Measurements from ENCODE around the gene TTL.
A peak's percentile ranks its signal among the peaks of the same experiment; 100 is the strongest.
"Not testable (repeated sequence)": the region's sequence is repeated elsewhere in the genome, so short reads cannot be mapped to it uniquely, and the experiment has no call there.

Gene TTL

DNA sequence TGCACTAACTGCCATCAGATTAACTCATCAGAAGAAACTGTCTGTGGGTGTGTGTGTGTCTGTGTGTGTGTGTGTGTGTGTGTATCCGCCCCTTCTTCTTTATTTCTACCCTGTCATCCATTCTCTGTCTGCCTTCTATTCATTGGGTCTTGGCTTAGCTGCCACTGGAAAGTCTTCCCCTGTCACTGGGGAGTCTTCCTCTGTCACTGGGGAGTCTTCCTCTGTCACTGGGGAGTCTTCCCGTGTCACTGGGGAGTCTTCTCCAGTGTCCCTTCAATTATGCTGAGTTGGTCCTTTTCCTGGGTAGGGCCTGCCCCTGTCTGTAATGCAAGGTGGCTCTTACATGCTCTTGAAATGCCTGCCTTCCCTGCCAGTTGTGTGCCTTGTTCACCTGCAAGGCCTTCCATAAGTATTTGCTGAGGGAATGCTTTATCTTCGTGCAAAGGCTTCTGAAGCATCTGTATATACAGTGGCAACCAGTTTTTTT is 41.4 kb downstream of the TTL start:
- ATAC-seq (no peak), DNase-seq (no peak)
- Mint-ChIP-seq H3K27me3 (no peaks in the 10 kb centered on the region), H3K36me3 (ENCODE audit: low read depth) (peaks cover 60% of the 10 kb centered on the region), H3K4me3 (no peak overlapping the region), H3K27ac (no peak overlapping the region), H3K9me3 (no peaks in the 10 kb centered on the region), H3K4me1 (no peaks in the 10 kb centered on the region)

DNA sequence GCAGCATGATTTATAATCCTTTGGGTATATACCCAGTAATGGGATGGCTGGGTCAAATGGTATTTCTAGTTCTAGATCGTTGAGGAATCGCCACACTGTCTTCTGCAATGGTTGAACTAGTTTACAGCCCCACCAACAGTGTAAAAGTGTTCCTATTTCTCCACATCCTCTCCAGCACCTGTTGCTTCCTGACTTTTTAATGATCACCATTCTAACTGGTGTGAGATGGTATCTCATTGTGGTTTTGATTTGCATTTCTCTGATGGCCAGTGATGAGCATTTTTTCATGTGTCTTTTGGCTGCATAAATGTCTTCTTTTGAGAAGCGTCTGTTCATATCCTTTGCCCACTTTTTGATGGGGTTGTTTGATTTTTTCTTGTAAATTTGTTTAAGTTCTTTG is 42.3 kb downstream of the TTL start:
- H3K27me3 Mint-ChIP-seq, H3K4me3 Mint-ChIP-seq, H3K27ac Mint-ChIP-seq, H3K9me3 Mint-ChIP-seq, H3K4me1 Mint-ChIP-seq, ATAC-seq, DNase-seq: not testable (repeated sequence)
- H3K36me3 Mint-ChIP-seq (ENCODE audit: low read depth), result peaks cover 59% of the 10 kb centered on the region

DNA sequence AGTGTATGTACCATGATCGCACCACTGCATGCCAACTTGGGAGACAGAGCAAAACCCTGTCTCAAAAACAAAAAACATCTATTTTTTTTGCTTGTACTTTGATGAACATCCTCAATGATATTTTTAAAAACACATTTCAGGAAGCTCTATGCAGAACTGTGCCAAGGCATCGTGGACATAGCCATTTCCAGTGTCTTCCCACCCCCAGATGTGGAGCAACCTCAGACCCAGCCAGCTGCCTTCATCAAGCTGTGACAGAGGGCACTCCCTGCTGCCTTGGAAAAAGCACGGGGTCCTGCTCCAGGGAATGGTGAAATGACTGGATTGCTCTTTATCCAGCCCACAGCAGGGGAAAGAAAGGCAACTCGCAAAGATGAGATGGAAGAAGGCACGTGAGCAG is 46.6 kb downstream of the TTL start:
- Mint-ChIP-seq H3K9me3 (no peaks in the 10 kb centered on the region), H3K27ac (no peak overlapping the region), H3K36me3 (ENCODE audit: low read depth) (peaks cover 39% of the 10 kb centered on the region), H3K4me3 (no peak overlapping the region), H3K4me1 (no peaks in the 10 kb centered on the region), H3K27me3 (no peaks in the 10 kb centered on the region)
- ATAC-seq (no peak), DNase-seq (no peak)

DNA sequence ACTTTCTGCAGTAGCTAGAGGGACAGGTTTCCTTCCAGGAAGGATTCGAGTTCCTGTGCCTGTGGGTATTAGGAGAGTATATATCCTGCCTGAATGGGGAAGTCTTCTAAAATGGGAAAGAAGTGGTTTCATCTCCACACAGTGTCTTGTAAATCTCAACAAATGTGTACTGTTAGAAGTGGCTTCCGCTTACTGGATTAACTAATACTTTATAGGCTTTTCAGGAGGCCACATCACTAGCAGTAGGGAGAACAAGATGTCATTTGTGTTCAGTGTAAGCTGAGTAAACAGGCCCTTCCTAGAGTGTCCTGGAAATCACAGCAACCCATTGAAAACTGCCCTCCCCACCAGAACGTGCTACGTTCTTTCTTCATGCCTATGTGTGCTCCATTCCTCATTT is 47.8 kb downstream of the TTL start:
- no peaks in the 10 kb centered on the region for H3K4me1 Mint-ChIP-seq
- no peak overlapping the region for H3K4me3 Mint-ChIP-seq
- no peak for ATAC-seq
- no peaks in the 10 kb centered on the region for H3K27me3 Mint-ChIP-seq
- no peaks in the 10 kb centered on the region for H3K9me3 Mint-ChIP-seq
- no peak overlapping the region for H3K27ac Mint-ChIP-seq
- peaks cover 31% of the 10 kb centered on the region for H3K36me3 Mint-ChIP-seq (ENCODE audit: low read depth)
- DNase-seq, result no peak

DNA sequence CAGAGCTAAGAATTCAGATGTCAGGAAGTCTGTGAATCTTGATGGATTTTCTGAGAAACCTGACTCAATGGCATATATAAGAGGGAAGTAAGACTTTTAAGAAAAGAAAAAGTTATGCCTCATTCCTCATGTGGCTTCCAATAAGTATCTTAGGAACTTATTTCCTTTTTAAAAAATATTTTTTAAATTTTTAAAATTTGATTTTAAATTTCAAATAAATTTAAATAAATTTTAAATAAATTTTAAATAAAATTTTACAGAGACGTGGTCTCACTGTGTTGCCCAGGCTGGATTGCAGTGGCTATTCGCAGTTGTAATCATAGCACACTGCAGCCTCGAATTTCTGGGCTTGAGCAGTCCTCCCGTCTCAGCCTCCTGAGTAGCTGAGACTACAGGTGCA is 48.8 kb downstream of the TTL start:
- Mint-ChIP-seq H3K27ac (no peak overlapping the region), H3K36me3 (ENCODE audit: low read depth) (peaks cover 28% of the 10 kb centered on the region), H3K4me3 (no peak overlapping the region), H3K9me3 (no peaks in the 10 kb centered on the region), H3K27me3 (no peaks in the 10 kb centered on the region), H3K4me1 (no peaks in the 10 kb centered on the region)
- no peak for ATAC-seq
- DNase-seq, result no peak

DNA sequence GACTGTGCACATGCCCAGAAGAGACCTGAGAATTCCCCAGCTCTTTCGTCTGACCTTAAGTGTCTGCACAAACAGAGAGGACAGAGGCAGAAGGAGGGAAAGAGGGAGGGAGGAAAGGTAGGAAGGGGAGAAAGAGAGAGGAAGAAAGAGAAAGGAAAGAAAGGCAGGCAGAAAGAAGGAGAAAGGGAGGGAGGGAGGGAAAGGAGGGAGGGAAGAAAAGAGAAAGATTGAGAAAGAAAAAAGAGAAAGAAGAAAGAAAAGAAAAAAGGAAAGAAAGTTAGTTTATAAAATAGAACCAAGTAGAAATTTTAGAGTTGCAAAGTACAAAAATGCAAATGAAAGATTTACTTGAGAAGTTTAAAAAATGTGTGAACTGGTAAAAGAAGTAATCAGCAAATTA is 52.9 kb downstream of the TTL start:
- DNase-seq, result no peak
- H3K4me3 Mint-ChIP-seq, result no peak overlapping the region
- H3K27me3 Mint-ChIP-seq, result no peaks in the 10 kb centered on the region
- H3K4me1 Mint-ChIP-seq, result no peaks in the 10 kb centered on the region
- H3K27ac Mint-ChIP-seq, result no peak overlapping the region
- ATAC-seq, result no peak
- H3K36me3 Mint-ChIP-seq (ENCODE audit: low read depth), result peaks cover 11% of the 10 kb centered on the region
- no peaks in the 10 kb centered on the region for H3K9me3 Mint-ChIP-seq

DNA sequence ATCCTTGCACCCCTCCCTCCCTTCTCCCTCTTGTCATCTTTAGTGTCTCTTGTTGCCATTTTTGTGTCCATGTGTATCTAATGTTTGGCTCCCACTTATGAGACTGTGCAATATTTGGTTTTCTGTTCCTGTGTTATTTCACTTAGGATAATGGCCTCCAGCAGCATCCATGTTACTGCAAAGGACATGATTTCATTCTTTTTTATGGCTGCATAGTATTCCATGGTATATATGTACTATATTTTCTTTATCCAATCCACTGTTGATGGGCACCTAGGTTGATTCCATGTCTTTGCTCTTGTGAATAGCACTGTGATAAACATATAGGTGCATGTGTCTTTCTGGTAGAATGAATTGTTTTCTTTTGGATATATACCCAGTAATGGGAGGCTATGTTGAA is 54.7 kb downstream of the TTL start:
- not testable (repeated sequence) for H3K9me3 Mint-ChIP-seq, H3K4me3 Mint-ChIP-seq

DNA sequence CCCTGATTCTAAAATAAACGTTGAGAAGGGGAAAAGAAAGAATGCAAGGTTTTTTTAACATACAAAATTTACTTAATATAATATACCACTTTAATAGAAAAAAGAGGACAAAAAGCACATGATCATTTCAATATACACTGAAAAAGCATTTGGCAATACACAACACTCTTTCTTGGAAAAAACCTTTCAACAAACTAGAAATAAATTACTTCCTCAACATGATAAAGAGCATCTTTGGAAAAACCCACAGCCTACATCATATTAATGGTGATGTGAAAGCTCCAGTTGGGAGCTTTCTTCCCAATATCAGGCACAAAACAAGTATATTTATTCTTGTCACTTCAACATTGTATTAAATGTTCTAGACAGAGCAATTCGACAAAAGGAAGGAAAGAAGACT is 57.4 kb downstream of the TTL start:
- ATAC-seq, result no peak
- peaks cover 2% of the 10 kb centered on the region for H3K27me3 Mint-ChIP-seq

More for the DNA sequence above, 54.7 kb downstream of the TTL start:
- H3K27me3 Mint-ChIP-seq; H3K36me3 Mint-ChIP-seq (ENCODE audit: low read depth); H3K27ac Mint-ChIP-seq; DNase-seq; ATAC-seq: not testable (repeated sequence)
- peaks cover 12% of the 10 kb centered on the region for H3K4me1 Mint-ChIP-seq

DNA sequence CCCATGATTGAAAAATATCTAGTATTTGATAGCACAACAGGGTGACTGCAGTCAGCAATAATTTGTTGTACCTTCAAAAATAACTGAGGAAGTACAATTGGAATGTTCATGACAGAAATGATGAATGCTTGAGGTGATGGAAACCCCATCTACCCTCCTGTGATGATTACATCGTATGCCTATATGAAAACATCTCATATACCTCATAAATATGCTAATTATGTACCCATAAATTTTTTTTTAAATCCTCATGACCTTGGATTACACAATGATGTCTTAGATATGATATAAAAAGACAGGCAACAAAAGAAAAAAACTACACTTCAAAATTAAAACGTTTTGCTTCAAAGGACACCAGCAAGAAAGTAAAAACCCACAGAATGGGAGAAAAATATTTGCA is 59.0 kb downstream of the TTL start:
- H3K4me1 Mint-ChIP-seq, result peaks cover 23% of the 10 kb centered on the region
- no peak for ATAC-seq
- H3K9me3 Mint-ChIP-seq, result no peaks in the 10 kb centered on the region
- no peak for DNase-seq
- no peak overlapping the region for H3K27ac Mint-ChIP-seq
- no peak overlapping the region for H3K4me3 Mint-ChIP-seq
- peaks cover 2% of the 10 kb centered on the region for H3K27me3 Mint-ChIP-seq
- no peaks in the 10 kb centered on the region for H3K36me3 Mint-ChIP-seq (ENCODE audit: low read depth)

More for the DNA sequence above, 57.4 kb downstream of the TTL start:
- no peak overlapping the region for H3K4me3 Mint-ChIP-seq
- H3K27ac Mint-ChIP-seq, result no peak overlapping the region
- peaks cover 16% of the 10 kb centered on the region for H3K4me1 Mint-ChIP-seq
- no peak for DNase-seq
- no peaks in the 10 kb centered on the region for H3K36me3 Mint-ChIP-seq (ENCODE audit: low read depth)
- H3K9me3 Mint-ChIP-seq, result no peaks in the 10 kb centered on the region

DNA sequence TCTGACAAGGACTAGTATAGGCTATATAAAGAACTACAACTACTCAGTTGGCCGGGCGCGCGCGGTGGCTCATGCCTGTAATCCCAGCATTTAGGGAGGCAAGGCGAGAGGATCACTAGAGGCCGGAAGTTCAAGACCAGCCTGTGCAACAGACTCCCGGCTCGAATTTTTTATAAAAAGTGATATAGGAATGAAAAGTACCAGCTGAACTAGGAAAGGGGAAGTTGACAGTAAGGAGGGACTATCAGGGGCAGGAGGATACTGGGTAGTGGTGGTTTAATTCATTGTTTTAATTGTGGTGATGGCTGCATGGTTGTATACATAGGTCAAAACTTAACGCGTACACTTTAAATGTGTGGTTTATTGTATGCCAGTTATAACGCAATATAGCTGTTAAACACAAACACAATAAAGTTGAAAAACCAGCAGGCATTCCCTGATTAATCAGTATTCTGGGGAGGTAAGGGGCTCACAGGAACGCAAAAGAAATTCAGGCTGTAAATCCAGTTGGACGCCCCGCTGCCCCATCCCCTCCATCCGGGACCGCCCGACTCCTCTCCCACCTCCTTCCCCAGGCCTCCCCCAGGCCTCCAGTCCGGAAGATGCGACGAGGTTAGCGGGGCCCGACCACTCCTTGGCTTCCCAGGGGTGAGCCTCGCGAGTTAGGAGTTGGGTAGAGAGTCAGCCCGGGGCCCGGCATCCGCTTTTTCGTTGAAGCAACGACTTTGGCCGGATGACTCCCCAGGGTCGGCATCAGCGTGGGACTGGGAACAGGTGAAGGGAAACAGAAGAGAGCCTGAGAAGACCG is 59.6 kb downstream of the TTL start:
- H3K36me3 Mint-ChIP-seq (ENCODE audit: low read depth), result peaks cover 3% of the 10 kb centered on the region
- H3K27ac Mint-ChIP-seq, result no peak overlapping the region
- ATAC-seq (peak; percentile 86), DNase-seq (peak; percentile 76)
- peaks cover 27% of the 10 kb centered on the region for H3K4me1 Mint-ChIP-seq
- peaks cover 2% of the 10 kb centered on the region for H3K27me3 Mint-ChIP-seq
- no peak overlapping the region for H3K4me3 Mint-ChIP-seq
- H3K9me3 Mint-ChIP-seq, result no peaks in the 10 kb centered on the region

DNA sequence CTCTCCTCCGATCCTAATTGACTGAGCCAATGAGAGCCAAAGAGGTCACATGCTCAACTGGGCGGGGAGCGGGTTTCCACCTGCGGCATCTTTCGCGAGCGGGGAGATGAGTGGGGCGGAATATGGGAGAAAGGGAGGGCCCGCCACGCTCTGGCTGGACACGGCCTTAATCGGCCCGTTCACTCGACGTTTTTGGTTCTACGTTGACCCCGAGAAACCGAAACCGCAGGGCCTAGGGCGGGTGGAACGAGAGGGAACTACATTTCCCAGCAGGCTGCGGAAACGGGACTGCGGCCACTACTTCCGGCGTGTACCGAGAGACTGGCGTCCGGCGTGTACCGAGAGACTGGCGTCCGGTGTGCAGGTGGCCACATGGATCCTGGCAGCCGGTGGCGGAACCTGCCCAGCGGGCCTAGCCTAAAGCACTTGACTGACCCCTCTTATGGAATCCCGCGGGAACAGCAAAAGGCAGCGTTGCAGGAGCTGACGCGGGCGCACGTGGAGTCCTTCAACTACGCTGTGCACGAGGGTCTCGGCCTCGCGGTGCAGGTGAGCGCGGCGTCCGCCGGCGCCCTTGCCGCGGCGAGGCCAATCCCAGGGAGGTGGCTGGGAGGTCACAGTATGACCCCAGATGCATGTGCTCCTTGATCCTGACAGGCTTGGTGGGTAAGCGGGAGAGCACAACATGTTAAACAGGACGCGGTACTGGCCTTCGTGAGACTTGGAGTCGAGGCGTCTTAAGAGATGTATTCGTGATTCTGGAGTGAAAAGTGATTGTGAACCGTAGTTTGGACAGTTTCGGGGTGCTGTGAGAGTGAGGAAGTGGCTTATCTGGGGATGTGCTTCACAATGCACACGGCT is 60.4 kb downstream of the TTL start, which contains the start of gene POLR1B:
Gene POLR1B, plus strand, starts transcription at position 343 of the 861 bp plus-strand sequence. Its CDS starts 30 bp downstream, at position 373.
- H3K36me3 Mint-ChIP-seq (ENCODE audit: low read depth), result peaks cover 10% of the 10 kb centered on the region
- H3K9me3 Mint-ChIP-seq, result no peaks in the 10 kb centered on the region
- H3K27ac Mint-ChIP-seq, result no peak within 1 kb of the TSS
- peaks cover 29% of the 10 kb centered on the region for H3K4me1 Mint-ChIP-seq
- ATAC-seq, result peak; percentile 85
- peaks cover 2% of the 10 kb centered on the region for H3K27me3 Mint-ChIP-seq
- no peak within 1 kb of the TSS for H3K4me3 Mint-ChIP-seq
- peak; percentile 79 for DNase-seq

DNA sequence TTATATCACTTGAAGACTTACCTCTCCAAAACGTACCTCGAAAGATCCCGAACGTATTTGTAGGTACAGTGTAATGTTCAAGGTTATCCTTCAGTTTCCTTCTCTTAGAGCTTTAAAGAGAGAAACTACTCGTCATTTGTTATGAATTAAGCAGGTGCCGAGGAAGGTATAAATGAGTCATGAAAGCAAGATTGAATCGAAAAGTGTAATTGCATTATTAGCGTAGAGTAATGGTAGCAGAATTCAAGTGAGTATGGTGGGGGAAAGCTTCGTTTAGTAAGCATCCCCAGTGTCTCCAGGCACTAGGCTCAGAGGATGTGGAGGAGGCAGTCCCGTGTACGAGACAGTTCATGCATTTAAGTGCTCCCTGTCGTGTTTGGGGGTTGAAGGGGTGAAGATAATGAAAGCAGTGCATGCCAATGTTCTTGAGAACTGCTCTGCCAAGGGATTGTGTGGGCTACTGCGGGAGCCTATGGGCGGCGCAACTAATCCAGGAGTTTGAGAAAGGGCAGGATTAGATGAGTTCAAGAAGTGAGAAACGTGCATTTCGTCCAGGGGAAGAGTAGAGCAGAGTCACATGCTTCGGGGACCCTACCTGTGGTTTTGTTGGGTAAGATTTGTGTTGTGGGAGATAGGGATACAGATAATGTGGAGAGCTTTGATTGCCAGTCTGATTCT is 61.2 kb downstream of the TTL start:
- Mint-ChIP-seq H3K9me3 (no peaks in the 10 kb centered on the region), H3K4me3 (no peak overlapping the region), H3K27ac (no peak overlapping the region), H3K4me1 (peaks cover 29% of the 10 kb centered on the region), H3K27me3 (peaks cover 2% of the 10 kb centered on the region), H3K36me3 (ENCODE audit: low read depth) (peaks cover 16% of the 10 kb centered on the region)
- ATAC-seq (no peak), DNase-seq (peak; percentile 14)

DNA sequence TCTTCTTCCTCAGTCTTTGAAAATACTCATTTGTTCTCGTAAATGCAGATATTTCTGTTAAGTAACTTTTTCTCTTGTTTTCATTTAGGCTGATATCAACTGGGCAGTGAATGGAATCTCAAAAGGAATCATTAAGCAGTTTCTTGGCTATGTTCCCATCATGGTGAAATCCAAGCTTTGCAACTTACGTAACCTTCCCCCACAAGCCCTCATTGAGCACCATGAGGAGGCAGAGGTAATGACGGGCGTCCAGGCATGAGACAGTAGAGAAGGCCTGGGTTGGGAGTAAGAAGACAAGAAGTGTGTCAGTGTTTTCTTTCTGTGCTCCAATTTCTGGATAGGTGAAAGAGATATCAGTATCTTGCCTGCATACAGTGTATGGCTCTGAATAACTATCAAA is 65.4 kb downstream of the TTL start:
- Mint-ChIP-seq H3K9me3 (no peaks in the 10 kb centered on the region), H3K27me3 (no peaks in the 10 kb centered on the region), H3K4me1 (peaks cover 17% of the 10 kb centered on the region), H3K36me3 (ENCODE audit: low read depth) (peaks cover 42% of the 10 kb centered on the region), H3K4me3 (no peak overlapping the region), H3K27ac (no peak overlapping the region)
- ATAC-seq (no peak), DNase-seq (no peak)

DNA sequence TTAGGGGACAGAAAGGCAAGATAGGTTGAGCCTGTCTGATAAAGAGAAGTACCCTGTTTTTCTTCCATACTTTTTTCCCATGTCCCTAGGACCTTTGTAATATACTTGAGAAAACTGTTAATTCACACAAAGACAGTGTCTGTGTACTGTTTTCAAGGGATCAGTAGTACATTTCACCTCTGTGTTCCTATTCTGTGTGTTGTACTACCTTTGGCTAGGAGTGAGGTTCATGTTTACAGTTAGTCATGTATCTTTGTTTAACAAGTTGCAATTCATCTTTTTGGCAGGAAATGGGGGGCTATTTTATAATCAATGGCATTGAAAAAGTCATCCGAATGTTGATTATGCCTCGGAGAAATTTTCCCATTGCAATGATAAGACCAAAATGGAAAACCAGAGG is 67.0 kb downstream of the TTL start:
- H3K36me3 Mint-ChIP-seq (ENCODE audit: low read depth), result peaks cover 55% of the 10 kb centered on the region
- H3K9me3 Mint-ChIP-seq, result no peaks in the 10 kb centered on the region
- H3K4me1 Mint-ChIP-seq, result peaks cover 14% of the 10 kb centered on the region
- H3K4me3 Mint-ChIP-seq, result no peak overlapping the region
- DNase-seq (no peak), ATAC-seq (no peak)
- H3K27ac Mint-ChIP-seq, result no peak overlapping the region
- no peaks in the 10 kb centered on the region for H3K27me3 Mint-ChIP-seq
